ENCODE data around the gene PSMD9.

DNA sequence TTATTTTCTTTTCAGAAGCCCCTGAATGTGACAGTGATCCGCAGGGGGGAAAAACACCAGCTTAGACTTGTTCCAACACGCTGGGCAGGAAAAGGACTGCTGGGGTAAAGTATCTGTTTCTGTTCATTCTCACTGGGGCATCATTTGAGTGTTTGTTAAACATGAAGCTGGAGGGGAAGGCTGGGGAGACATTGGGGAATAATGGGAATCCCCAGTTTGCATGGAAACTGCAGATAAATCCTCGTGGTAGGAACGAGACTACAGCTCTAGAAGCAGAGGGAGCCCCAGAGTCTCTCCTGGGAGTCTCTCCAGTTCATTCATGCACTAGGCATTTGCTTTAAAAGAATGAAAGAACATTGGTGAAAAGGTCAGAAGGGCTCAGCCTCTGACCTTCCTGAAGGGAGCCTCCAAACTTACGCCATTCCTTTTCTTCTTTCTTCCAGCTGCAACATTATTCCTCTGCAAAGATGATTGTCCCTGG lies 27.3 kb downstream of the PSMD9 start:
- TF ChIP-seq FOXM1 (IDR thresholded peaks at IDR 0.05; ENCODE audit: borderline replicate concordance, low read depth) (no peak), TAF1 (IDR thresholded peaks at IDR 0.05; ENCODE audit: low read depth) (no peak), RAD21 (IDR thresholded peaks at IDR 0.05; ENCODE audit: low read depth) (no peak), CREB1 (IDR thresholded peaks at IDR 0.05; ENCODE audit: low read depth) (no peak), EGR1 (IDR thresholded peaks at IDR 0.05) (no peak), CEBPB (IDR thresholded peaks at IDR 0.05) (no peak), TCF12 (IDR thresholded peaks at IDR 0.05; ENCODE audit: low read depth) (no peak)
- TF ChIP-seq, protein P1, sequence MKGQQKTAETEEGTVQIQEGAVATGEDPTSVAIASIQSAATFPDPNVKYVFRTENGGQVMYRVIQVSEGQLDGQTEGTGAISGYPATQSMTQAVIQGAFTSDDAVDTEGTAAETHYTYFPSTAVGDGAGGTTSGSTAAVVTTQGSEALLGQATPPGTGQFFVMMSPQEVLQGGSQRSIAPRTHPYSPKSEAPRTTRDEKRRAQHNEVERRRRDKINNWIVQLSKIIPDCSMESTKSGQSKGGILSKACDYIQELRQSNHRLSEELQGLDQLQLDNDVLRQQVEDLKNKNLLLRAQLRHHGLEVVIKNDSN (IDR thresholded peaks at IDR 0.05) = no peak
- TF ChIP-seq, protein P2, sequence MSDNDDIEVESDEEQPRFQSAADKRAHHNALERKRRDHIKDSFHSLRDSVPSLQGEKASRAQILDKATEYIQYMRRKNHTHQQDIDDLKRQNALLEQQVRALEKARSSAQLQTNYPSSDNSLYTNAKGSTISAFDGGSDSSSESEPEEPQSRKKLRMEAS (IDR thresholded peaks at IDR 0.05) = no peak
- TF ChIP-seq, protein P3, sequence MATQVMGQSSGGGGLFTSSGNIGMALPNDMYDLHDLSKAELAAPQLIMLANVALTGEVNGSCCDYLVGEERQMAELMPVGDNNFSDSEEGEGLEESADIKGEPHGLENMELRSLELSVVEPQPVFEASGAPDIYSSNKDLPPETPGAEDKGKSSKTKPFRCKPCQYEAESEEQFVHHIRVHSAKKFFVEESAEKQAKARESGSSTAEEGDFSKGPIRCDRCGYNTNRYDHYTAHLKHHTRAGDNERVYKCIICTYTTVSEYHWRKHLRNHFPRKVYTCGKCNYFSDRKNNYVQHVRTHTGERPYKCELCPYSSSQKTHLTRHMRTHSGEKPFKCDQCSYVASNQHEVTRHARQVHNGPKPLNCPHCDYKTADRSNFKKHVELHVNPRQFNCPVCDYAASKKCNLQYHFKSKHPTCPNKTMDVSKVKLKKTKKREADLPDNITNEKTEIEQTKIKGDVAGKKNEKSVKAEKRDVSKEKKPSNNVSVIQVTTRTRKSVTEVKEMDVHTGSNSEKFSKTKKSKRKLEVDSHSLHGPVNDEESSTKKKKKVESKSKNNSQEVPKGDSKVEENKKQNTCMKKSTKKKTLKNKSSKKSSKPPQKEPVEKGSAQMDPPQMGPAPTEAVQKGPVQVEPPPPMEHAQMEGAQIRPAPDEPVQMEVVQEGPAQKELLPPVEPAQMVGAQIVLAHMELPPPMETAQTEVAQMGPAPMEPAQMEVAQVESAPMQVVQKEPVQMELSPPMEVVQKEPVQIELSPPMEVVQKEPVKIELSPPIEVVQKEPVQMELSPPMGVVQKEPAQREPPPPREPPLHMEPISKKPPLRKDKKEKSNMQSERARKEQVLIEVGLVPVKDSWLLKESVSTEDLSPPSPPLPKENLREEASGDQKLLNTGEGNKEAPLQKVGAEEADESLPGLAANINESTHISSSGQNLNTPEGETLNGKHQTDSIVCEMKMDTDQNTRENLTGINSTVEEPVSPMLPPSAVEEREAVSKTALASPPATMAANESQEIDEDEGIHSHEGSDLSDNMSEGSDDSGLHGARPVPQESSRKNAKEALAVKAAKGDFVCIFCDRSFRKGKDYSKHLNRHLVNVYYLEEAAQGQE (IDR thresholded peaks at IDR 0.05; ENCODE audit: low read depth) = no peak
